ENCODE measurements around the gene KRTAP2-3. TPM values are rescaled to one million over a fixed set of nuclear protein-coding genes. Genes with fewer than 3 reads are reported as not detected.
"Not testable (repeated sequence)": the region's sequence is repeated elsewhere in the genome, so short reads cannot be mapped to it uniquely, and the experiment has no call there.

KRTAP2-3 gene
- total RNA-seq, 1 donor from 2014 or later: not detected

- H3K36me3 Mint-ChIP-seq (ENCODE audit: low read depth); H3K9me3 Mint-ChIP-seq; H3K27me3 Mint-ChIP-seq (ENCODE audit: insufficient read depth); H3K4me3 Mint-ChIP-seq; H3K27ac Mint-ChIP-seq; intact Hi-C loops (cut with micrococcal nuclease); DNase-seq (ENCODE audit: low spot score); H3K4me1 Mint-ChIP-seq (ENCODE audit: low read depth): not testable (repeated sequence)
Measured at GRCh38 chr17:41088760-41089352, 28.9 kb upstream of the KRTAP2-3 start.

GRCh38 chr17:41084100-41084856 is 24.4 kb upstream of the KRTAP2-3 start, which contains the start of gene KRTAP4-7:
Gene KRTAP4-7 (plus strand): TSS chr17:41084150. CDS start chr17:41084207, 57 bp downstream.
- H3K27me3 Mint-ChIP-seq (ENCODE audit: insufficient read depth); H3K4me3 Mint-ChIP-seq; DNase-seq (ENCODE audit: low spot score); H3K27ac Mint-ChIP-seq; H3K9me3 Mint-ChIP-seq; intact Hi-C loops (cut with micrococcal nuclease); H3K4me1 Mint-ChIP-seq (ENCODE audit: low read depth); H3K36me3 Mint-ChIP-seq (ENCODE audit: low read depth): not testable (repeated sequence)

GRCh38 chr17:41083427-41083826 is 23.5 kb upstream of the KRTAP2-3 start:
- H3K36me3 Mint-ChIP-seq (ENCODE audit: low read depth); H3K9me3 Mint-ChIP-seq; H3K4me3 Mint-ChIP-seq; intact Hi-C loops (cut with micrococcal nuclease); H3K27ac Mint-ChIP-seq; H3K27me3 Mint-ChIP-seq (ENCODE audit: insufficient read depth); DNase-seq (ENCODE audit: low spot score); H3K4me1 Mint-ChIP-seq (ENCODE audit: low read depth): not testable (repeated sequence)

- Mint-ChIP-seq H3K27ac (no peak overlapping the region), H3K9me3 (no peaks in the 10 kb centered on the region), H3K4me3 (no peak overlapping the region), H3K27me3 (ENCODE audit: insufficient read depth) (no peaks in the 10 kb centered on the region), H3K4me1 (ENCODE audit: low read depth) (no peaks in the 10 kb centered on the region), H3K36me3 (ENCODE audit: low read depth) (no peaks in the 10 kb centered on the region)
- no peak for DNase-seq (ENCODE audit: low spot score)
- intact Hi-C loops (cut with micrococcal nuclease): no loop called here
Measured at GRCh38 chr17:41082626-41083025, 22.7 kb upstream of the KRTAP2-3 start.

- Mint-ChIP-seq H3K4me3 (no peak overlapping the region), H3K9me3 (no peaks in the 10 kb centered on the region), H3K27me3 (ENCODE audit: insufficient read depth) (peaks cover 2% of the 10 kb centered on the region), H3K27ac (no peak overlapping the region), H3K36me3 (ENCODE audit: low read depth) (no peaks in the 10 kb centered on the region), H3K4me1 (ENCODE audit: low read depth) (no peaks in the 10 kb centered on the region)
- no peak for DNase-seq (ENCODE audit: low spot score)
- intact Hi-C loops (cut with micrococcal nuclease): no loop called here
Measured at GRCh38 chr17:41076788-41077187, 16.9 kb upstream of the KRTAP2-3 start.

GRCh38 chr17:41073676-41074075 is 13.8 kb upstream of the KRTAP2-3 start:
- Mint-ChIP-seq H3K4me3 (no peak overlapping the region), H3K27ac (no peak overlapping the region), H3K27me3 (ENCODE audit: insufficient read depth) (peaks cover 4% of the 10 kb centered on the region), H3K36me3 (ENCODE audit: low read depth) (no peaks in the 10 kb centered on the region), H3K9me3 (no peaks in the 10 kb centered on the region), H3K4me1 (ENCODE audit: low read depth) (no peaks in the 10 kb centered on the region)
- intact Hi-C loops (cut with micrococcal nuclease): no loop called here
- DNase-seq (ENCODE audit: low spot score): no peak

GRCh38 chr17:41071606-41072360 is 11.9 kb upstream of the KRTAP2-3 start:
- Mint-ChIP-seq H3K36me3 (ENCODE audit: low read depth) (no peaks in the 10 kb centered on the region), H3K9me3 (no peaks in the 10 kb centered on the region), H3K4me1 (ENCODE audit: low read depth) (no peaks in the 10 kb centered on the region), H3K27ac (no peak overlapping the region), H3K27me3 (ENCODE audit: insufficient read depth) (peaks cover 4% of the 10 kb centered on the region), H3K4me3 (no peak overlapping the region)
- intact Hi-C loops (cut with micrococcal nuclease): no loop called here
- DNase-seq (ENCODE audit: low spot score): no peak

- intact Hi-C loops (cut with micrococcal nuclease): no loop called here
- Mint-ChIP-seq H3K4me1 (ENCODE audit: low read depth) (no peaks in the 10 kb centered on the region), H3K27me3 (ENCODE audit: insufficient read depth) (peaks cover 4% of the 10 kb centered on the region), H3K9me3 (no peaks in the 10 kb centered on the region), H3K27ac (no peak overlapping the region), H3K36me3 (ENCODE audit: low read depth) (no peaks in the 10 kb centered on the region), H3K4me3 (no peak overlapping the region)
- no peak for DNase-seq (ENCODE audit: low spot score)
Measured at GRCh38 chr17:41069031-41069430, 9.1 kb upstream of the KRTAP2-3 start.

GRCh38 chr17:41067281-41067680 is 7.4 kb upstream of the KRTAP2-3 start:
- DNase-seq (ENCODE audit: low spot score): no peak
- H3K9me3 Mint-ChIP-seq: no peaks in the 10 kb centered on the region
- intact Hi-C loops (cut with micrococcal nuclease): no loop called here

GRCh38 chr17:41065829-41066624 is 6.1 kb upstream of the KRTAP2-3 start, which contains the start of gene KRTAP2-4:
Gene KRTAP2-4 (minus strand): TSS chr17:41065879. CDS start chr17:41065845, 34 bp downstream.
- Mint-ChIP-seq H3K36me3 (ENCODE audit: low read depth) (no peaks in the 10 kb centered on the region), H3K4me3 (no peak within 1 kb of the TSS), H3K9me3 (no peaks in the 10 kb centered on the region), H3K27me3 (ENCODE audit: insufficient read depth) (peaks cover 6% of the 10 kb centered on the region), H3K27ac (no peak within 1 kb of the TSS), H3K4me1 (ENCODE audit: low read depth) (no peaks in the 10 kb centered on the region)
- no peak for DNase-seq (ENCODE audit: low spot score)
- intact Hi-C loops (cut with micrococcal nuclease): no loop called here

More at GRCh38 chr17:41067281-41067680, 7.4 kb upstream of the KRTAP2-3 start:
- Mint-ChIP-seq H3K27ac (no peak overlapping the region), H3K36me3 (ENCODE audit: low read depth) (no peaks in the 10 kb centered on the region), H3K4me3 (no peak overlapping the region), H3K27me3 (ENCODE audit: insufficient read depth) (peaks cover 4% of the 10 kb centered on the region), H3K4me1 (ENCODE audit: low read depth) (no peaks in the 10 kb centered on the region)

GRCh38 chr17:41065016-41065689 is 5.2 kb upstream of the KRTAP2-3 start:
- DNase-seq (ENCODE audit: low spot score); H3K4me1 Mint-ChIP-seq (ENCODE audit: low read depth); H3K4me3 Mint-ChIP-seq; intact Hi-C loops (cut with micrococcal nuclease); H3K9me3 Mint-ChIP-seq; H3K27ac Mint-ChIP-seq; H3K36me3 Mint-ChIP-seq (ENCODE audit: low read depth): not testable (repeated sequence)
- H3K27me3 Mint-ChIP-seq (ENCODE audit: insufficient read depth): peaks cover 14% of the 10 kb centered on the region

GRCh38 chr17:41064301-41064700 is 4.4 kb upstream of the KRTAP2-3 start:
- Mint-ChIP-seq H3K4me1 (ENCODE audit: low read depth) (no peaks in the 10 kb centered on the region), H3K36me3 (ENCODE audit: low read depth) (no peaks in the 10 kb centered on the region), H3K4me3 (no peak overlapping the region), H3K27ac (no peak overlapping the region), H3K27me3 (ENCODE audit: insufficient read depth) (peaks cover 15% of the 10 kb centered on the region), H3K9me3 (no peaks in the 10 kb centered on the region)
- no peak for DNase-seq (ENCODE audit: low spot score)
- intact Hi-C loops (cut with micrococcal nuclease): no loop called here

All from activated T-helper 1 cell treated with anti-CD3 and anti-CD28 coated beads, Interleukin-12 subunit alpha, Interleukin-12 subunit beta, Interleukin-2, Interleukin-4 antibody, amounts not matched to agents 30 ng/mL and 10 ng/mL and 1 ng/mL, durations not matched to agents 14 hours and 24 hours and 36 hours (primary cell).